ENCODE measurements around the gene AMN. TPM values are rescaled to one million over a fixed set of nuclear protein-coding genes. Genes with fewer than 3 reads are reported as not detected.

AMN gene
- total RNA-seq, 4 donors from 2014 or later, result 0.59 TPM; not detected in 3

- WGBS, 2 donors (ENCODE audit: low coverage in 1 of 2), result 86 to 100% methylated on average over 5 to 7 of the region's 10 CpGs
- no peak overlapping the region for H3K4me3 ChIP-seq
- TF ChIP-seq POLR2A (IDR thresholded peaks at IDR 0.05) (no peak), CTCF (IDR thresholded peaks at IDR 0.05) (no peak), POLR2AphosphoS5 (IDR thresholded peaks at IDR 0.05) (no peak), EP300 (IDR thresholded peaks at IDR 0.05) (no peak)
- H3K36me3 ChIP-seq, result peaks cover 0 to 100% of the 10 kb centered on the region in 2 donors
- no peaks in the 10 kb centered on the region for H3K9me3 ChIP-seq
- H3K27me3 ChIP-seq, result no peaks in the 10 kb centered on the region
- ATAC-seq, result no peak
- no peaks in the 10 kb centered on the region for H3K4me1 ChIP-seq
- no peak overlapping the region for H3K27ac ChIP-seq
Observed at GRCh38 chr14:102958461-102958860, 36.0 kb downstream of the AMN start.

- no peak for ATAC-seq
- peaks cover 0 to 100% of the 10 kb centered on the region in 2 donors for H3K36me3 ChIP-seq
Observed at GRCh38 chr14:102962111-102962627, 39.7 kb downstream of the AMN start.

GRCh38 chr14:102964152-102964730 lies 41.8 kb downstream of the AMN start:
- ATAC-seq, result no peak
- Histone ChIP-seq H3K27ac (no peak overlapping the region), H3K9me3 (no peaks in the 10 kb centered on the region), H3K27me3 (no peaks in the 10 kb centered on the region), H3K36me3 (peaks cover 0 to 100% of the 10 kb centered on the region in 2 donors), H3K4me3 (no peak overlapping the region), H3K4me1 (no peaks in the 10 kb centered on the region)
- 93 to 97% methylated on average over 14 to 18 of the region's 39 CpGs for whole genome bisulfite sequencing, 2 donors (ENCODE audit: low coverage in 1 of 2)
- TF ChIP-seq POLR2A (IDR thresholded peaks at IDR 0.05) (no peak), CTCF (IDR thresholded peaks at IDR 0.05) (no peak), EP300 (IDR thresholded peaks at IDR 0.05) (no peak), POLR2AphosphoS5 (IDR thresholded peaks at IDR 0.05) (no peak)

More at GRCh38 chr14:102962111-102962627, 39.7 kb downstream of the AMN start:
- Histone ChIP-seq H3K27ac (no peak overlapping the region), H3K4me3 (no peak overlapping the region), H3K4me1 (no peaks in the 10 kb centered on the region), H3K27me3 (no peaks in the 10 kb centered on the region), H3K9me3 (no peaks in the 10 kb centered on the region)
- WGBS, 2 donors (ENCODE audit: low coverage in 1 of 2), result 87 to 89% methylated on average over 4 to 6 of the region's 9 CpGs
- no peak for TF ChIP-seq POLR2A (IDR thresholded peaks at IDR 0.05)
- TF ChIP-seq POLR2AphosphoS5 (IDR thresholded peaks at IDR 0.05), result no peak
- TF ChIP-seq CTCF (IDR thresholded peaks at IDR 0.05), result no peak
- TF ChIP-seq EP300 (IDR thresholded peaks at IDR 0.05), result no peak

- ATAC-seq, result no peak
- Histone ChIP-seq H3K9me3 (no peaks in the 10 kb centered on the region), H3K4me3 (no peak overlapping the region), H3K36me3 (peaks cover 0 to 100% of the 10 kb centered on the region in 2 donors), H3K27ac (no peak overlapping the region), H3K27me3 (no peaks in the 10 kb centered on the region), H3K4me1 (no peaks in the 10 kb centered on the region)
- WGBS, 2 donors (ENCODE audit: low coverage in 1 of 2), result 79 to 100% methylated on average over 1 to 3 of the region's 3 CpGs
- TF ChIP-seq CTCF (IDR thresholded peaks at IDR 0.05) (no peak), POLR2AphosphoS5 (IDR thresholded peaks at IDR 0.05) (no peak), POLR2A (IDR thresholded peaks at IDR 0.05) (no peak), EP300 (IDR thresholded peaks at IDR 0.05) (no peak)
Observed at GRCh38 chr14:102965282-102965681, 42.8 kb downstream of the AMN start.

Measured in gastroesophageal sphincter (tissue), 4 donors.